ENCODE data around the gene MRPL18.

Gene MRPL18

GRCh38 chr6:159754959-159755914 lies 35.0 kb upstream of the MRPL18 start:
- H3K9ac ChIP-seq (ENCODE audit: insufficient read length): no peak overlapping the region
- peaks cover 85% of the 10 kb centered on the region for H3K36me3 ChIP-seq (ENCODE audit: insufficient read depth, low read length)
- H3K4me3 ChIP-seq: no peak overlapping the region
- DNase-seq (ENCODE audit: low read depth, low spot score): no peak
- H3K27ac ChIP-seq: no peak overlapping the region
- H3K9me3 ChIP-seq (ENCODE audit: low read depth, low read length): no peaks in the 10 kb centered on the region
- no peak for TF ChIP-seq FOXP2 (optimal IDR thresholded peaks at IDR 0.05; ENCODE audit: control extremely low read depth, extremely low read length, insufficient read depth)
- no peak for TF ChIP-seq POLR2AphosphoS5 (IDR thresholded peaks at IDR 0.05; ENCODE audit: borderline replicate concordance, low read depth, low read length)
- no peak for TF ChIP-seq EZH2 (IDR thresholded peaks at IDR 0.05)

GRCh38 chr6:159756508-159756907 lies 33.8 kb upstream of the MRPL18 start:
- 0 out of 2 replicates have a peak overlapping the region, but pooled peaks have one; percentile 34 for H3K27ac ChIP-seq
- TF ChIP-seq EZH2 (IDR thresholded peaks at IDR 0.05): no peak
- no peak overlapping the region for H3K4me3 ChIP-seq
- no peak overlapping the region for H3K9ac ChIP-seq (ENCODE audit: insufficient read length)
- H3K9me3 ChIP-seq (ENCODE audit: low read depth, low read length): no peaks in the 10 kb centered on the region
- H3K36me3 ChIP-seq (ENCODE audit: insufficient read depth, low read length): peaks cover 76% of the 10 kb centered on the region
- DNase-seq (ENCODE audit: low read depth, low spot score): no peak

DNA sequence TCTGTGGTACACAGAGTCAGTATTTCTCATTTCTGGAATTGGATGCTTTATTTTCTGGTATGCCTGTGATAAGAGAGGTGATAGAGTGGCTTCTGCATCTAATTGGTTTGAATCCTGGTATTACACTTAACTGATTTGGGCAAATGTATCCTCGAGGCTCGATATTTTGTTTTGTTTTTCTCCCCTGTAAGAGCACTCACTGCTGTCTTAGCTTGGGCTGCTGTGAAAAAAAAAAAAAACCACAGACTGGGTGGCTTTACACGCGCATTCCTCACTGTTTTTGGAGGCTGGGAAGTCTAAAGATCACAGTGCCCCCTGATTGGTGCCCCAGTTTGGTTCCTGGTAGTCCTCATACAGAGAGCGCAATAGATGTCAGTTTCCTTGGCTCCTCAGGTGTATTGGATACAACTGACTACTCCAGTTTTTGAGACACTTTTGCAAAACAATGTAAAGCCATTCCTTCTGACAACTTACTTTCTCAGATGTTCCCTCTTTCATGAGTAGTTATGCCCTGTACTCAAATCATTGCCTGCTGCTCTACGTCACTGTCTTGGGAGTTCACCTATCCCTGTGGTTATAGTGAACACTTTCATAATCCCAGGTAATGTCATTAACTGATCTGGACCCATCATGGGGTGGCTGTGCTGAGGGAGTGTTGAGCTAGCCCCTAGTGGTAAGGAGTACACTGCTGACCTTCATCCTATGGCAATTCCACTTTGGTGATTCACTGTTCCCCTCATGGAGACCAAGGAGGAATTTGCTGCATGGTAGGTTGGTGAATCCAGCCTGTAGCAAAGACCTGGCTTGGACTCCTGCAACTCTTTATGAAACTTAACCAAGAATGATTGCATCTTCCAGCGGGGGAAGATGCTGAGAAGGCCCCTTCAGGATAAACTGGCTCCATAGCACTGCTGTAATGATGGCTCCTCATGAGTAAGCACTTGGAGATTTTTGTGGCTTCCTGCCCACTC lies 32.0 kb upstream of the MRPL18 start:
- no peak for DNase-seq (ENCODE audit: low read depth, low spot score)
- peaks cover 65% of the 10 kb centered on the region for H3K36me3 ChIP-seq (ENCODE audit: insufficient read depth, low read length)
- H3K9me3 ChIP-seq (ENCODE audit: low read depth, low read length): no peaks in the 10 kb centered on the region
- H3K27ac ChIP-seq: 0 out of 2 replicates have a peak overlapping the region, but pooled peaks have one; percentile 39
- H3K4me3 ChIP-seq: no peak overlapping the region
- no peak overlapping the region for H3K9ac ChIP-seq (ENCODE audit: insufficient read length)
- TF ChIP-seq POLR2AphosphoS5 (IDR thresholded peaks at IDR 0.05; ENCODE audit: borderline replicate concordance, low read depth, low read length) (no peak), FOXP2 (optimal IDR thresholded peaks at IDR 0.05; ENCODE audit: control extremely low read depth, extremely low read length, insufficient read depth) (no peak), EZH2 (IDR thresholded peaks at IDR 0.05) (no peak)

DNA sequence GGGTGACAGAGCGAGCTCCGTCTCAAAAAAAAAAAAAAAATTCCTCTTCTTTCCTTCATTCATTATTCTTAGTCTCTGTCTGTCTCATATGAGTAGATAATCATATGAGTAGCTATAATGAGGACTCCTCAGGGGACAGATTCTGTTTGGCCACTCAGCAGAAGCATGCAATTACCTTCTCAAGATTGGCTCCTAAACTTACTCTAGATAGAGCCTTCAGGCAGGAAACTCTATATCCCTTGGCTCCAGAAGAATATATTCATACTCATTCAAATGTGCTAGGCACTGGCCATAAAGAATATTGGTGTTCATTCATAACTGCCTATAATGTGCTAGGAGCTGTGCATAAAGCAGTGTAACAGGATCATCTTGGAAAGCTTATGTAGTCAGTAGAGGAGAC lies 30.6 kb upstream of the MRPL18 start:
- Histone ChIP-seq H3K36me3 (ENCODE audit: insufficient read depth, low read length) (peaks cover 60% of the 10 kb centered on the region), H3K27ac (peak overlapping the region; percentile 96), H3K9me3 (ENCODE audit: low read depth, low read length) (no peaks in the 10 kb centered on the region), H3K9ac (ENCODE audit: insufficient read length) (no peak overlapping the region), H3K4me3 (no peak overlapping the region)
- no peak for DNase-seq (ENCODE audit: low read depth, low spot score)
- TF ChIP-seq POLR2AphosphoS5 (IDR thresholded peaks at IDR 0.05; ENCODE audit: borderline replicate concordance, low read depth, low read length): 0 out of 2 replicates have a peak, but pooled peaks have one; percentile 20
- TF ChIP-seq EZH2 (IDR thresholded peaks at IDR 0.05): no peak
- no peak for TF ChIP-seq FOXP2 (optimal IDR thresholded peaks at IDR 0.05; ENCODE audit: control extremely low read depth, extremely low read length, insufficient read depth)

DNA sequence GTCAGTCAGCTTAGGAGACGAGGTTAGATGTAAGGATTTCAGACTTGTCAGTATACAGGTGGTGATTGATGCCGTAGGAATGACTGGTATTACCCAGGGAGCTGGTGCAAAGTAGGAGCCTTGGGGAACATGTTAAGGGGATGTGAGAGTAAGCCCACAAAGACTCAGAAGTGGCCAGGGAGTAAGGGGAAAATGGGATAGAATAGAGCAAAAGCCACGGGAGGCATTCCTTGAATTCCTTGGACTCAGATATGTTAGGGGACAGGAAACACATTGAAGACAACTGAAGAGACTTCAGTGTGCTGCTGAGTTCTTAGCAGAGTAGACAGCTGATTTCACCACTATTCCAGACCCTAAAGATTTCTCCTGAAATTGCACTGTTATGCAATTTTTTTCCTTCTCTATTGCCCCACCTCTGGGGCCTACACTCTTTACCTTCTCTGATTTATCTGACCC lies 29.6 kb upstream of the MRPL18 start:
- Histone ChIP-seq H3K27ac (peak overlapping the region; percentile 96), H3K4me3 (peak overlapping the region; percentile 93), H3K36me3 (ENCODE audit: insufficient read depth, low read length) (peaks cover 61% of the 10 kb centered on the region), H3K9ac (ENCODE audit: insufficient read length) (peak overlapping the region; percentile 97), H3K9me3 (ENCODE audit: low read depth, low read length) (no peaks in the 10 kb centered on the region)
- TF ChIP-seq EZH2 (IDR thresholded peaks at IDR 0.05) (no peak), POLR2AphosphoS5 (IDR thresholded peaks at IDR 0.05; ENCODE audit: borderline replicate concordance, low read depth, low read length) (0 out of 2 replicates have a peak, but pooled peaks have one; percentile 42)
- DNase-seq (ENCODE audit: low read depth, low spot score): no peak

DNA sequence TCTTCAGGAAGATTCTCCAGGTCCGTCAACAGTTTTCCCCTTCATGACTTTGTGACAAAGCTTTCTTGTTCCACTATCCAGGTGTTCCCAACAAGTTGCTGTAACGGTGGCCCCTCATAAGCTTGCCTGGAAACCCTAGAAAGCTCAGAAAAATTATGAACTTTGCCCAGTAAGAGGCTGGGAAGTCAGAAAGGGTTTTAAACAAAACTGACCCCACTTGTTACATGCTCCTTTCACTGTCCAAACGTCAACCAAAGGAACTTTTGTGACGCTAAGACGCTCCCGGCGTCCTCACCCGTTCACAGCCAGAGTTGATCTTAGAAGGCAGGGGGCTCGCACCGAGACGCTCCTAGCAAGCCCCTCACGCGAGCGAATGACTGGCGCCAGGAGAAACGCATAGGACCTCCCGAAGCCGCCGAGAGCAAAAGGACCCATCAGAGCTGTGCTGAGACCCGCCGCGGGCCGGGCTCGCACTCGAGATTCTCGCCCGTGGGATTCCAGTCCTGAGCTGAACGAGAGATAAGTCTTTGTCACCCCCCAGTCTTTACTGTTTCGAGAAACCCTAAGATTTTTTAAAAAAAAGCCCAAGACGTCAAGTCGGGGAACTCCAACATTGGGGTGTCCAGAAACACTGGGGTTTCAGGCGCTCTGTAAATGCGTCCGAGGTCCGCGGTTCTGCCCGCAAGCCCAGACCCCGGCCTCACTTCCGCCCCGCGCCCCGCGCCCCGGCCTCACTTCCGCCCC lies 29.0 kb upstream of the MRPL18 start:
- no peaks in the 10 kb centered on the region for H3K9me3 ChIP-seq (ENCODE audit: low read depth, low read length)
- peak overlapping the region; percentile 96 for H3K27ac ChIP-seq
- DNase-seq (ENCODE audit: low read depth, low spot score): no peak
- peak overlapping the region; percentile 97 for H3K9ac ChIP-seq (ENCODE audit: insufficient read length)
- H3K4me3 ChIP-seq: peak overlapping the region; percentile 93
- no peak for TF ChIP-seq POLR2AphosphoS5 (IDR thresholded peaks at IDR 0.05; ENCODE audit: borderline replicate concordance, low read depth, low read length)
- no peak for TF ChIP-seq FOXP2 (optimal IDR thresholded peaks at IDR 0.05; ENCODE audit: control extremely low read depth, extremely low read length, insufficient read depth)
- no peak for TF ChIP-seq EZH2 (IDR thresholded peaks at IDR 0.05)
- H3K36me3 ChIP-seq (ENCODE audit: insufficient read depth, low read length): peaks cover 61% of the 10 kb centered on the region

- H3K9me3 ChIP-seq (ENCODE audit: low read depth, low read length): no peaks in the 10 kb centered on the region
- peak within 1 kb of the TSS; percentile 97 for H3K9ac ChIP-seq (ENCODE audit: insufficient read length)
- peaks cover 63% of the 10 kb centered on the region for H3K36me3 ChIP-seq (ENCODE audit: insufficient read depth, low read length)
- TF ChIP-seq POLR2AphosphoS5 (IDR thresholded peaks at IDR 0.05; ENCODE audit: borderline replicate concordance, low read depth, low read length) (peak; percentile 85), EZH2 (IDR thresholded peaks at IDR 0.05) (no peak), FOXP2 (optimal IDR thresholded peaks at IDR 0.05; ENCODE audit: control extremely low read depth, extremely low read length, insufficient read depth) (no peak)
- DNase-seq (ENCODE audit: low read depth, low spot score): peak; percentile 48
- peak within 1 kb of the TSS; percentile 96 for H3K27ac ChIP-seq
- peak within 1 kb of the TSS; percentile 93 for H3K4me3 ChIP-seq
Observed at GRCh38 chr6:159761873-159762680, 28.2 kb upstream of the MRPL18 start, which contains the start of gene ACAT2. Gene ACAT2 (plus strand): TSS chr6:159762045. CDS start chr6:159762088, 43 bp downstream.

Data from SK-N-MC (cell line).